ENCODE measurements around the gene NDUFC2.

NDUFC2 gene

GRCh38 chr11:78079232-78080083 is at the start of gene NDUFC2:
Gene NDUFC2, minus strand, starts transcription at chr11:78079862. Its CDS starts 118 bp downstream, at chr11:78079744.
- Histone ChIP-seq H3K4me3 (ENCODE audit: low read length) (peak within 1 kb of the TSS; percentile 90), H3K4me1 (ENCODE audit: control insufficient read depth, low read depth, low read length) (peaks cover 7% of the 10 kb centered on the region), H3K36me3 (ENCODE audit: control insufficient read depth, low read depth, low read length) (no peaks in the 10 kb centered on the region), H3K9ac (ENCODE audit: low read length) (peak within 1 kb of the TSS; percentile 85), H3K9me3 (ENCODE audit: control insufficient read depth, low read depth, low read length) (no peaks in the 10 kb centered on the region), H3K27ac (ENCODE audit: low read length) (peak within 1 kb of the TSS; percentile 49), H3K27me3 (ENCODE audit: control insufficient read depth, insufficient read depth, low read length) (no peaks in the 10 kb centered on the region)

- Histone ChIP-seq H3K9me3 (ENCODE audit: control insufficient read depth, low read depth, low read length) (no peaks in the 10 kb centered on the region), H3K36me3 (ENCODE audit: control insufficient read depth, low read depth, low read length) (peaks cover 10% of the 10 kb centered on the region), H3K9ac (ENCODE audit: low read length) (no peak overlapping the region)
Measured at GRCh38 chr11:78127403-78127802, 47.7 kb upstream of the NDUFC2 start.

GRCh38 chr11:78112582-78113275 is 33.1 kb upstream of the NDUFC2 start:
- Histone ChIP-seq H3K27me3 (ENCODE audit: control insufficient read depth, insufficient read depth, low read length) (no peaks in the 10 kb centered on the region), H3K27ac (ENCODE audit: low read length) (no peak overlapping the region), H3K36me3 (ENCODE audit: control insufficient read depth, low read depth, low read length) (peaks cover 43% of the 10 kb centered on the region), H3K4me3 (ENCODE audit: low read length) (no peak overlapping the region), H3K4me1 (ENCODE audit: control insufficient read depth, low read depth, low read length) (no peaks in the 10 kb centered on the region), H3K9ac (ENCODE audit: low read length) (no peak overlapping the region), H3K9me3 (ENCODE audit: control insufficient read depth, low read depth, low read length) (no peaks in the 10 kb centered on the region)

More at GRCh38 chr11:78127403-78127802, 47.7 kb upstream of the NDUFC2 start:
- Histone ChIP-seq H3K27me3 (ENCODE audit: control insufficient read depth, insufficient read depth, low read length) (no peaks in the 10 kb centered on the region), H3K4me1 (ENCODE audit: control insufficient read depth, low read depth, low read length) (no peaks in the 10 kb centered on the region), H3K4me3 (ENCODE audit: low read length) (no peak overlapping the region), H3K27ac (ENCODE audit: low read length) (no peak overlapping the region)

- Histone ChIP-seq H3K4me3 (ENCODE audit: low read length) (no peak overlapping the region), H3K36me3 (ENCODE audit: control insufficient read depth, low read depth, low read length) (peaks cover 37% of the 10 kb centered on the region), H3K27me3 (ENCODE audit: control insufficient read depth, insufficient read depth, low read length) (no peaks in the 10 kb centered on the region), H3K9ac (ENCODE audit: low read length) (no peak overlapping the region), H3K9me3 (ENCODE audit: control insufficient read depth, low read depth, low read length) (no peaks in the 10 kb centered on the region), H3K27ac (ENCODE audit: low read length) (no peak overlapping the region), H3K4me1 (ENCODE audit: control insufficient read depth, low read depth, low read length) (no peaks in the 10 kb centered on the region)
Measured at GRCh38 chr11:78111298-78111697, 31.6 kb upstream of the NDUFC2 start.

GRCh38 chr11:78110830-78111229 is 31.2 kb upstream of the NDUFC2 start:
- Histone ChIP-seq H3K9ac (ENCODE audit: low read length) (no peak overlapping the region), H3K4me1 (ENCODE audit: control insufficient read depth, low read depth, low read length) (no peaks in the 10 kb centered on the region), H3K36me3 (ENCODE audit: control insufficient read depth, low read depth, low read length) (peaks cover 37% of the 10 kb centered on the region), H3K27ac (ENCODE audit: low read length) (no peak overlapping the region), H3K9me3 (ENCODE audit: control insufficient read depth, low read depth, low read length) (no peaks in the 10 kb centered on the region), H3K4me3 (ENCODE audit: low read length) (no peak overlapping the region), H3K27me3 (ENCODE audit: control insufficient read depth, insufficient read depth, low read length) (no peaks in the 10 kb centered on the region)

- Histone ChIP-seq H3K36me3 (ENCODE audit: control insufficient read depth, low read depth, low read length) (peaks cover 37% of the 10 kb centered on the region), H3K27ac (ENCODE audit: low read length) (no peak overlapping the region), H3K27me3 (ENCODE audit: control insufficient read depth, insufficient read depth, low read length) (no peaks in the 10 kb centered on the region), H3K4me1 (ENCODE audit: control insufficient read depth, low read depth, low read length) (no peaks in the 10 kb centered on the region), H3K4me3 (ENCODE audit: low read length) (no peak overlapping the region), H3K9ac (ENCODE audit: low read length) (no peak overlapping the region), H3K9me3 (ENCODE audit: control insufficient read depth, low read depth, low read length) (no peaks in the 10 kb centered on the region)
Measured at GRCh38 chr11:78110351-78110750, 30.7 kb upstream of the NDUFC2 start.

- Histone ChIP-seq H3K36me3 (ENCODE audit: control insufficient read depth, low read depth, low read length) (peaks cover 41% of the 10 kb centered on the region), H3K4me3 (ENCODE audit: low read length) (no peak overlapping the region), H3K4me1 (ENCODE audit: control insufficient read depth, low read depth, low read length) (no peaks in the 10 kb centered on the region), H3K27me3 (ENCODE audit: control insufficient read depth, insufficient read depth, low read length) (no peaks in the 10 kb centered on the region), H3K9me3 (ENCODE audit: control insufficient read depth, low read depth, low read length) (no peaks in the 10 kb centered on the region), H3K9ac (ENCODE audit: low read length) (no peak overlapping the region), H3K27ac (ENCODE audit: low read length) (no peak overlapping the region)
Measured at GRCh38 chr11:78109081-78110015, 29.7 kb upstream of the NDUFC2 start.

GRCh38 chr11:78100676-78101472 is 21.2 kb upstream of the NDUFC2 start:
- H3K4me3 ChIP-seq (ENCODE audit: low read length): no peak overlapping the region
- no peak overlapping the region for H3K27ac ChIP-seq (ENCODE audit: low read length)
- no peaks in the 10 kb centered on the region for H3K27me3 ChIP-seq (ENCODE audit: control insufficient read depth, insufficient read depth, low read length)
- no peak overlapping the region for H3K9ac ChIP-seq (ENCODE audit: low read length)
- no peaks in the 10 kb centered on the region for H3K9me3 ChIP-seq (ENCODE audit: control insufficient read depth, low read depth, low read length)
- no peaks in the 10 kb centered on the region for H3K4me1 ChIP-seq (ENCODE audit: control insufficient read depth, low read depth, low read length)
- peaks cover 46% of the 10 kb centered on the region for H3K36me3 ChIP-seq (ENCODE audit: control insufficient read depth, low read depth, low read length)

GRCh38 chr11:78100261-78100660 is 20.6 kb upstream of the NDUFC2 start:
- no peaks in the 10 kb centered on the region for H3K4me1 ChIP-seq (ENCODE audit: control insufficient read depth, low read depth, low read length)
- no peaks in the 10 kb centered on the region for H3K9me3 ChIP-seq (ENCODE audit: control insufficient read depth, low read depth, low read length)
- H3K4me3 ChIP-seq (ENCODE audit: low read length): no peak overlapping the region
- no peaks in the 10 kb centered on the region for H3K27me3 ChIP-seq (ENCODE audit: control insufficient read depth, insufficient read depth, low read length)
- H3K9ac ChIP-seq (ENCODE audit: low read length): no peak overlapping the region
- no peak overlapping the region for H3K27ac ChIP-seq (ENCODE audit: low read length)
- H3K36me3 ChIP-seq (ENCODE audit: control insufficient read depth, low read depth, low read length): peaks cover 46% of the 10 kb centered on the region

GRCh38 chr11:78099666-78100065 is 20.0 kb upstream of the NDUFC2 start:
- H3K9ac ChIP-seq (ENCODE audit: low read length): no peak overlapping the region
- no peak overlapping the region for H3K27ac ChIP-seq (ENCODE audit: low read length)

More at GRCh38 chr11:78099666-78100065, 20.0 kb upstream of the NDUFC2 start:
- Histone ChIP-seq H3K27me3 (ENCODE audit: control insufficient read depth, insufficient read depth, low read length) (no peaks in the 10 kb centered on the region), H3K4me1 (ENCODE audit: control insufficient read depth, low read depth, low read length) (no peaks in the 10 kb centered on the region), H3K36me3 (ENCODE audit: control insufficient read depth, low read depth, low read length) (peaks cover 41% of the 10 kb centered on the region), H3K9me3 (ENCODE audit: control insufficient read depth, low read depth, low read length) (no peaks in the 10 kb centered on the region), H3K4me3 (ENCODE audit: low read length) (no peak overlapping the region)
